Measurements from ENCODE around the gene HNMT.

GRCh38 chr2:137929519-137929916 lies 34.8 kb upstream of the HNMT start:
- TF ChIP-seq POLR2AphosphoS5 (IDR thresholded peaks at IDR 0.05; ENCODE audit: low read depth, low read length): no peak
- TF ChIP-seq EP300 (IDR thresholded peaks at IDR 0.05; ENCODE audit: borderline replicate concordance in 1 of 2, low read depth in 1 of 2, low read length in 1 of 2): no peak
- no peak for TF ChIP-seq RFX5 (IDR thresholded peaks at IDR 0.05; ENCODE audit: low read length)
- no peak for TF ChIP-seq CTCF (IDR thresholded peaks at IDR 0.05)
- no peak for TF ChIP-seq USF1 (IDR thresholded peaks at IDR 0.05; ENCODE audit: borderline replicate concordance, low read depth)
- TF ChIP-seq TAF1 (IDR thresholded peaks at IDR 0.05; ENCODE audit: borderline replicate concordance, low read depth, low read length): no peak

Measured in SK-N-SH (cell line).